ENCODE measurements around the gene TANC1.

Gene TANC1

DNA sequence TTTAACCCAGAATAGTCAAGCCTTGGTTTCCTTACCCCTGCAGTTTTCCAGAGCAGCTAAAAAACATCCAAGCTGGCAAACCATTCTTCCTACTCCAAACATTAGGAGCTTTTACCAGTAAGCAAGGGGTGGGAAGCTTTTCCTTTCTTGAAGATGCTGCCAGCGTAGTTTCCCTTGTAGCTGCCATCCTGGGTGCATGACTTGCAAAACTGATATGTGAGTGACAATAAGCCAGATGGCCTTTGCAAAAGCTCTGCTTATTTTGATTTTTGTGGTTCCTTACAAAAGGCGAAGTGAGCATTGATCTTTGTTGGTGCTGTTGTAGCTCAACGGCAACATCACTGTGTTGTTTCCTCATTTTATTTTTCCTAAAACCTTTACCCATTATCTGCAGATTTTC lies 179.2 kb downstream of the TANC1 start:
- no peak for DNase-seq

DNA sequence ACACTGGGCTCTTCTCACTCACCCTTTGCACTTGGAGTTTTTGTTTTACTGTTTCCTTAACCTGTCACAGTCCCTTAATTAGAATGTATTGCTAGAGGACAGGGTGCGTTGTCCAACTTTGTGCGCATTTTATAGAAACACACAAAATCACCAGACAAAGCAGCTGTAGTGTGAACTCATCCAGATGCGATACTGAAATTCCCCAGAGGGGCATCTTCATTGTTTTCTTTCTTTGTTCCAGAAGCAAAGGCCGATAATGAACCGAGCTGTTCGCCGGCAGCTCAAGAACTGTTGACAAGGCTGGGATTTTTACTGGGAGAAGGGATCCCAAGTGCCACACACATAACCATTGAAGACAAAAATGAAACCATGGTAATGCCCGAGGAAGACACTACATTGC lies 180.5 kb downstream of the TANC1 start:
- no peak for DNase-seq

- no peak for DNase-seq
Measured at GRCh38 chr2:159149747-159150146, 181.3 kb downstream of the TANC1 start.

GRCh38 chr2:159150280-159150746 lies 181.9 kb downstream of the TANC1 start:
- peak; percentile 30 for DNase-seq

GRCh38 chr2:159151198-159152127 lies 183.0 kb downstream of the TANC1 start:
- no peak for DNase-seq

DNA sequence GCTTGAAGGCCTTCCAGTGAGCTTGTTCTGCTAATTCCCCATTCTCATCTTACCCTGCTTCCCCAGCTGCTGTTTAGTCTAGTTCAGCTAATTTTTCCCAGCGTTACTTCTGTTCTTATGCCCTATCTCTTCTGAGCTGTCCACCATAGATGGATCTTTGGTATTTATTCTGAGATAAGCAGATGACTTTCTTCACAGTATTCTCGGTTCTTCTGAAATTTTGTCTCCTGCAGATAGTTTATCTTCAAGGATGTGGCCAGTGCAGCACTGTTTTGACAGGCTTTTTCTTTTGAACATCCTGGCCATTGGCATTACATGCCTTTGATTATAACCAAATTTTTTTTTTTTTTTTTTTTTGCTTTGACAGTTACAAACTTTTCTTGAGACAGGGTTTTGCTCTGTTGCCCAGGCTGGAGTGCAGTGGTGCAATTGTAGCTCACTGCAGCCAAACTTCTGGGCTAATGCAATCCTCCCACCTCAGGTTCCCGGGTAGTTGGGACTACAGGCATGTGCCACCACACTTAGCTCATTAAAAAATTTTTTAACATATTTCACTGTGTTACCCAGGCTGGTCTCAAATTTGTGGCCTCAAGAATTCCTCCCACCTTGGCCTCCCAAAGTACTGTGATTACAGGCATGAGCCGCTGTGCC lies 183.8 kb downstream of the TANC1 start:
- no peak for DNase-seq

- no peak for DNase-seq
Measured at GRCh38 chr2:159153063-159153462, 184.6 kb downstream of the TANC1 start.

DNA sequence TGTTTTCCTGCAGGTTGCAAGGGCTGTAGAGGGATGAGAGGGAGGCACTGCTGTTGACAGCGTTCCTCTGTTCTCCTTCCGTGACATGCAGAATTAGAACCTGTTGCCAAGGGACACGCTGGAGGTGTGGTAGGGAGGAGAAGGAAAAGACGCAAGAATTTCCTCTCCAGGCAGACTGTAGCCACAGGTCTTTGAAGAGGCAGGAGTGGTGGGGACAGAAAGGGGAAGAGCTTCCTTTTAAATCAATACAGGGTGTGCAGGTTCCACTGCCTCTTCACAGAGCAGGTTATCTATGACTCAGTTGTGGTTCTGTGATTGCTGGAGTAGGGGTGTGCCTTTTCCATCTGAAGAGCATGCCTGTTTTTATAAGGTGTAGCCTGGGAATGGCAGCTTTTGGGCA lies 185.0 kb downstream of the TANC1 start:
- DNase-seq, result no peak

DNA sequence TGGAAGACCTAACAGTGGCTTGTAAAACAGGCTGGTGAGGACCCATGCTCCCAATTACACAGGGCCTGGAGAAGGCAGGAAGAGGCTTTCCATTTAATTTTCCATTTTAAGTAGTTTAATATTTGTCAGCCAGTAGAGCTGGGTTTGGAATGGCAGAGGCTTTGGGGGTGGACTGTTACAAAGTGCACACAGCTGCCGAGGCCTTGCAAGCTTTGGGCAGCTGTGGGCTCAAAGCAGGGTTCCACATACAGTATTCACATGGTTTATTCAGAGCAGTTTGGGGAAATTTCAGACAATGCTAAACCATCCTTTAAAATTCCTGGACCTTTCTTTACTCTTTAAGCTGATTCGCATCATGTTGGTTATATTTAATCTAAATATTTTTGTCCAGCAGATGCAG lies 185.5 kb downstream of the TANC1 start:
- DNase-seq, result no peak

GRCh38 chr2:159154366-159154765 lies 185.9 kb downstream of the TANC1 start:
- no peak for DNase-seq

DNA sequence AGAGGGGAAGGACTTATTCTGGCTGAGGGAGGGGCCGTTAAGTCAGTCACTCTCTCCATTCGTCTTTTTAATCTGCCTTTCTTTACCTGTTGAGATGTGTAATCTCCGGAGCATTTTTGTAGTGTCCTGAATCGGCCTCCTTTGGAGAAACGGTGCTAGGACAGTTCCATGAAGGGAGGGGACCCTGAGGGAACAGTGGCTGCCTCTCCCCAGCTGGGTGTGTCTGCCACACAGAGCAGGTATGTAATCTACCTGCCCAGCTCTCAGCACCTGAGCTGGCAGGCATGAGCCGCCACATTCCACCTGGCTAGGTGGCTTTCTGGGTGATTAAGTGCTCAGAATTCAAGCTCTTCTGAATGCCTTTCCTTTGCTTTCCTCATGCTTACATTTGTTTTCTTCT lies 186.9 kb downstream of the TANC1 start:
- no peak for DNase-seq

GRCh38 chr2:159155791-159156190 lies 187.4 kb downstream of the TANC1 start:
- DNase-seq, result no peak

DNA sequence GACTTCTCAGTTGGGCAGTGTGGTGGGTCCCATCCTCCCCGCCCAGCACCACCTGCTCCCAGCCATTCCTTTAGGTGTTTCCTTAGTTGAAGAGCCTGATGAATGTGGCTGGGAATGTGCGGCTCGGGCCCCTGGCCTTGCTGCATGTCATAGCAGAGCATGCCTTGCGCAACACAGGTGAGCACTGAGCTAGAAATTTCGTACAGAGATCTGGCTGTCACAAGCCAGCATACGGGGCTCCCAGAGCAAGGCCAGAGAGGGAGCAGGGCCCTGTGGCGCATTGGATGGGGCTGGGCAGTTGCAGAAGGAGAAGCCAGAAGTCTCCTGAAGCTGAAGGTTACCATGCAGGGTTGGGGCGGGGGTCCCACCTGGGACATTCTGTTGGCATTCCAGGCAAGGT lies 188.4 kb downstream of the TANC1 start:
- no peak for DNase-seq

DNA sequence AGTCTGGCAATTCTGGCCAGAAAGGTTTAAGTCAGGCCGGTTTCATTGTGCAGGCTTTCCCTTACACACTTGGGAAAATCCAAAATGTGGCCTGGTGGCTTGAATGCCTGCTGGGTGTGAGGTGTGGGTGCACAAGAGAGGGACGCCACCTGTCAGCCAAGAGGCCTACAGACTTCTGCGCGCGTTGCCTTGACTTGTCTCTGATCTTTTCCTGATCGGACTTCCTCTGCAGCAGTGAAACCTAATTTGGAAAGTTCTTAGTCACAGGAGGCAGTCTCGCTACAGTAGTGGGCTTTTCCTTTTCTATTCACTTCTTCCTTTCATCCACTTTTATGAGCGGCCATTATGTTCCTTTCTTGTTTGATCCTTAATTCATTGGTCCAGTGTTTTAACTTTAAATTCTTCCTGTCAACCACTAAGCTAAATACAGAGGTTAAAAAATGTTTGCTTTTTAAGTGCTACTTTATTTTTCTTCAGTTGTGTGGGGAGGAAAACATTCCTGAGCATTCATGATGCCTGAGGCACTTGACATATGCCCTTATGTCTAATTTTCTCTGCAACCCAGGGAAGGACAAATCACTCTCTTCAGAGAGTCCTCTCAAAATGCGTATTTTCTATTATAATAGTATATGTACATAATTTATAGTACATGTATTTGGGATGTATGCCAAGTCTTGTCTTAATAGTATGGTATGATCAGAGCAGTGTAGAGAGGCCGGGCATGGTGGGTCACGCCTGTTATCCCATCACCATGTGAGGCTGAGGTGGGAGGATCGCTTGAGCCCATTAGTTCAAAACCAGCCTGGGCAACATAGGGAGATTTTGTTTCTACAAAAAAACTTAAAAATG lies 189.1 kb downstream of the TANC1 start:
- no peak for DNase-seq

GRCh38 chr2:159160412-159160811 lies 192.0 kb downstream of the TANC1 start:
- DNase-seq, result no peak

GRCh38 chr2:159160954-159161353 lies 192.5 kb downstream of the TANC1 start:
- no peak for DNase-seq

DNA sequence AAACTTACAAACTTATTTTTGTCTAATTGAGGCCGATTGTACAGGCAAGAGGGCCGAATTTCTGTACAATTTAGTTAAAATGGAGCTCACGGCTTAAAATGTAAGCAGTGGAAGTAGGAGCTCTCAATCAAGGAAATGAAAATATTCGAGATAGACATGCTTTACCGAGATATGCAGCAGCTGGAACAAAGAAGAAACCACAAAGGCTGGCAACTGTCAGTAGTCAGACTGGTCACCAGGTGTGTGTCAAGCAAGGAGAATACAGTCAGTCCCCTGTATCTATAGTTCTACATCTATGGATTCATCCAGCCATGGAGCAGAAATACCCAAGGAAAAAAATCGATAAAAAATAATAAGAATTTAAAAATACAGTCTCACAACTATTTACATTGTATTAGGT lies 195.5 kb downstream of the TANC1 start:
- DNase-seq, result no peak

DNA sequence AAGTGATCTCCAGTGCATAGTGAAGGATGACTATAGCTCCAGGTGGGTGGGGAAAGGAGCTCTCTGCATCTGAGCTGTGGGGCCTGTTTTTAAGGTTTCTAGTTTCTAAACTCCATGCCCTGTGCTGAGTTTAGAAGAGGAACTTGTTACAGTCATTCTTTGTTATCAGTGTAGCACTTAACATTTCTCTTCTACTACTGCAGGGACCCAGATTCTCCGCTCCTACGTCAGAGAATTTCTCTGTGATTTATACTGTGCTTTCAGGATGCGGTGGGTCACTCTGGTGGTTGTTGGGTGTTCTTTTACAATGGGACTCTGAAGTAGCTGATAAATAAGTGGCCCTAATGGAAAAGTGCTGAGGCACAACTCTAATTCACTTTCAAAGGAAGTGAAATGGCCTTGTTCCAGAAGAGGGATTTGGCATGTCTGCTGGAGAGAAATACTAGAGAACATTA lies 196.0 kb downstream of the TANC1 start:
- DNase-seq, result no peak

- DNase-seq, result no peak
Measured at GRCh38 chr2:159165048-159165447, 196.6 kb downstream of the TANC1 start.

GRCh38 chr2:159168707-159169106 lies 200.3 kb downstream of the TANC1 start:
- DNase-seq, result peak; percentile 9

- DNase-seq, result no peak
Measured at GRCh38 chr2:159169187-159169586, 200.7 kb downstream of the TANC1 start.

DNA sequence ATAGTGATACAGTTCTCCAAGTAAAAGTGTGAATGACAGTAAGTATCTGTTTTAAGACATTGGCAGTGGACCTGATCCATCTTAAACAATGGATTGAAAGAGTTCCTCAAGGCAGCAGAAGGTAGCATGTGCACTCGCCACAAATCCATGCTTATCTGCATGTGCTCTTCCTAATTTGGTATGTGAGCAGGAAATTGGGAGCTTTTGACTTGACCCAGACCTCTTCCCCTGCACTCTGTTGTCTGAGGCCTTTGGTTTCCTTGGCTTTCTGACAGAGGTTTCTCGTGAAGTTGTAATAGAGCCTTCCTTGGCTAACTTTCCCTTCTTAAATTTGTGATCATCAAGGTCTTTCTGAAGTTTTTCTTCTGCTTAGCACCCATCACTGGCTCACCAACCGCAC lies 204.0 kb downstream of the TANC1 start:
- no peak for DNase-seq

DNA sequence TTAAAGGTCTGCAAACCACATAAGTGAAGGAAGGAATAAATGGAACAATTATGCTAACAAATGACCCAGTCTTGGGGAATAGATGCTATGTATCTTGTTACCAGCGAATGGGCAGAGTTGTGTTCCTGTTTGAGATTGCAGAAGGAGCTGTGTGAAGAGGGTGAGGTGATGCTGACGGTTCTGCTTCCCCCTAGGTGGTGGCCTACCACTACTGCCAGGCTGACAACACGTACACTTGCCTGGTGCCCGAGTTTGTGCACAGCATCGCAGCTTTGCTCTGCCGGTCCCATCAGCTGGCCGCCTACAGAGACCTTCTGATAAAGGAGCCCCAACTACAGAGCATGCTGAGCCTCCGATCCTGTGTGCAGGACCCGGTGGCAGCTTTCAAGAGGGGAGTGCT lies 206.3 kb downstream of the TANC1 start:
- DNase-seq, result no peak
